ENCODE results near the gene KCP.

The KCP gene

DNA sequence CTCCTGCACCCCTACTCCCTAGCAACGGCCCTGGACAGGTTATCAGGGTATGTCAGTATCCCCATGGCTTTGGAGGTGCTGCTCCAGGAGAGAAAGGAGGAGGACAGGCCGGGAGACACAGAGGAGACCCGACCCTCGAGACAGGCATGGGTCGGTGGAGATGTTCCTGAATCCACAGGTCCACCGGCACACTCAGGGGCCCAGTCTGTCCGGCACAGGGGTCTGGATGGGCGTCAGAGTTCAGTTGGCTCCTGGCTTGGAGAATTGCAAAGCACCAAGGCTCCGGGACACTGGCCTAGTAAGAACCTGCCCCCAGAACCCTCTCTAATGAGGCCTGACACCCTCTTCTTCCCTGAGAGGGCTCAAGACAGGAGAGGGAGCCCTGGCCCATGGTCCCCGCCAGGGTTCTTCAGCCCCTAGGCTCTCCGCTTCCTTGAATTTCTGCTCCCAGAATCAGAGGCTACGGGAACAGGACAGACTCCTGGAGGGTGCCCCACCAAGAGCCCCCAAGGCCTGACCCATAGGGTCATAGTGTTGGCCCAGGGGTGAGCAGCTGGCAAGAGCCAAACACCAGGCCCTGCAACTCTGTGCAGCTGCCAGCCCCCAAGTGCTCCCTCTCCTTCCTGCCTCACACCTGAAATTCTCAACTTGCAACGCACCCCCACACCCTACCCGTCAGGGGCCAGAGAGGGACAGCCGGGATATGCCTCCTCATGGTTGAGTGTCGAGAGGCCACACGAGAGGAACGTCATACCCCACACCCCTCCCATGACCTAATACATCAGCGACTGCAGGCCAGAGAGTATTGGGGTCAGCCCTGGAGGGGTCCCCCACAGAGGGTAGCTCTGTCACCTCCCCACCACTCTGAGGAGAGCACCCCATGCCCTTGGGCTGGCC lies 21.7 kb upstream of the KCP start:
- H3K27me3 Mint-ChIP-seq = peaks cover 5% of the 10 kb centered on the region
- H3K4me1 Mint-ChIP-seq = peaks cover 16% of the 10 kb centered on the region
- no peaks in the 10 kb centered on the region for H3K36me3 Mint-ChIP-seq
- no peaks in the 10 kb centered on the region for H3K9me3 Mint-ChIP-seq
- H3K4me3 Mint-ChIP-seq = no peak overlapping the region
- no peak overlapping the region for H3K27ac Mint-ChIP-seq

DNA sequence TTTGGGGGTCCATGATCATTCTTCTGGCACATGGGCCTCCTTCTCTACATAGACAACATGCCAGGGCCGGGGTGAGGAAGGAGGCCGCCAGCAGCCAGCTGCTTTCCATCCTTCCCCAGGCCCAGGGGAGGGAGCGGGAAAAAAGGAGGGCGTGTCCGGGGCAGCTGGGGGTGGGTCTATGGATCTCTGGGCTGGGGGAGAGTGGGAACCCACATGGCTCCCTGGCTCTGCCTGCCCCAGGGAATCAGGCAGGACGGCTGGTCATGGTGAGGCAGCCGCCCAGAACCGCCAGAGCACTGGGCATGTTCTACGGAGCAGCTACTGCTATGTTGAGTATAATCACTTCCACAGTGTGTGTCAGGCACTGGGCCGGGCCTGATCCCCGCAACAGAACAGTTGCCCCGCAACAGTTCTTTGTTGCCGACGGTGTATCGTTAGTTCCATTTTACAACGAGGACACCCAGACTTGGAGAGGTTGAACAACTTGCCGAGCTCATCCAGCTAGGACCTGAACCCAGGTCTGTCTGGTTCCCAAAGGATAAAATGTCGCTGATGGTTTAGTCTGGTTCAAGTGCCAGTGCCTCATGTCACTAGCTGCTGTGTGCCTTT lies 20.8 kb upstream of the KCP start:
- peaks cover 10% of the 10 kb centered on the region for H3K4me1 Mint-ChIP-seq
- no peaks in the 10 kb centered on the region for H3K36me3 Mint-ChIP-seq
- no peak overlapping the region for H3K27ac Mint-ChIP-seq
- H3K4me3 Mint-ChIP-seq = no peak overlapping the region
- no peaks in the 10 kb centered on the region for H3K27me3 Mint-ChIP-seq
- no peaks in the 10 kb centered on the region for H3K9me3 Mint-ChIP-seq

DNA sequence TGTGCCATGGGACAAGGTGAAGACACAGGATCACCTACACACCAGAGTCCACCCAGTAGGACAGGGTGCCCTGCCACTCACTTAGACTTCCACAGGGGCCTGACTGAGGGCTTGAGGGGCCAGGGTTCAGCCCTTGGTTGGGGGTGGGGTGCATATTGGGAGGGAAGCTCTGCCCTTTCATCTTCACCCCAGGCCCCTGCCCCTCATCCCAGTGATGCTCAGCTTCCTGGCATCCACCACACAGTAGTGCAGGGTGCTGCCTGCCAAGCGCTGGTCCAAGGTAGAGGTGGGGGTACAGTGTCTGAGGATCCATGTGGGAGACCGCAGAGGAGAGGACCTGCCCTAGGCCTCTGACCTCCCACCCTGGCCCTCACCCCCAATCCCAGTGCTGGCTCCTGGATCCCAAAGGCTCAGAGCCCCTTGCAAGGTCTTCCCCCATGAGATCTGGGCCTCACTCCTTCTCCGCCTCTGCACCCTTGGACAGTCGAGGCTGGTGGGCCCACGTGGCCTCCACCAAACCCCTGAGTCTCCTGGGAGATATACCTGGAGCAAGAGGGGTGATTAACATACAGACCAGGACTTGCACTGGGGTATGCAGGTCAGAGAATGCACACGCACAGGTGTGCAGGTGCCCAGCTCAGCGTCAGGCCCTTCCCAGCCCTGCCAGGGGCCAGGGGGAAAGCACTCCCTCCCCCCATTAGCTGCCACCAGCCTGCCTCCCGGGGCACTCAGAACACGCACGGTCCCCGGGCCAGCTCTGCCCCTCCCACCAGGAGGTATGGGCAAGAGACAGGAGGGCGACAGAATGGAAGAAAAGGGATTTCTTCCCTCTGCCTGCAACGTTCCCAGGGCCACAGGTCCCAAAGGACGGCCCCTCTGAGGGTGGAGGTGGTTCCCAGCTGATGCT lies 18.6 kb upstream of the KCP start:
- Mint-ChIP-seq H3K4me1 (peaks cover 10% of the 10 kb centered on the region), H3K27me3 (no peaks in the 10 kb centered on the region), H3K27ac (no peak overlapping the region), H3K4me3 (no peak overlapping the region), H3K36me3 (no peaks in the 10 kb centered on the region), H3K9me3 (no peaks in the 10 kb centered on the region)

DNA sequence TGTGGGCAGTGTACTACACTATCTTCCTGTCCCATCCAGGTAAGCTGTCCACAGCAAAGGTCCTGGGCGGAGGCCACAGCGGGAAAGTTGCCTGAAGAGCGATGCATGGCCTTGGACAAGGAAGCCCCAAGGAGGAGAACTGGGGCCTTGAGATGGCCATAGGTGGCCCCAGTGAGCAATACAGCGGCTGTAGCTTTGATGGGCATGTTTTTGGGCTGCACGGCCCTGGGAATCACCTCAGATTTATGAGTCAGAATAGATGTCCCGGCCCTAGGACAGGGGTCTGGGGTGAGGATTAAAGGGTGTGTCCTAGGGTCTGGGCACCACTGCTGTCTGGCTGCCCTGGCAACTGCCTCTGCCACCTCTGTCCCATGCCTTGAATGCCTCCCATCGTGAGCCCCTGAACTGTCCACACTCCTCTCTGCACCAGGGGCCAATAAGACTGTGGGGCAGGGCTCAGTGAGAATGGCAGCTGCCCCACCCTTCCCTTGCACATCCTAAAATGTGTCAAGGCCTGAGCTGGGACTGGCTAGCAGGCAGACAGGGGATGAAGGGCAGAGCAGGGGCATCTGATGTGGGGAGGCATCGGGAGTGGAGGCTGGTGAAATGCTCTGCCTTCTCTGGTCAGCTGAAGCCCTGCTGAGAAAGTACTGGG lies 17.8 kb upstream of the KCP start:
- Mint-ChIP-seq H3K27ac (no peak overlapping the region), H3K36me3 (no peaks in the 10 kb centered on the region), H3K27me3 (no peaks in the 10 kb centered on the region), H3K4me3 (no peak overlapping the region), H3K4me1 (peaks cover 6% of the 10 kb centered on the region), H3K9me3 (no peaks in the 10 kb centered on the region)

DNA sequence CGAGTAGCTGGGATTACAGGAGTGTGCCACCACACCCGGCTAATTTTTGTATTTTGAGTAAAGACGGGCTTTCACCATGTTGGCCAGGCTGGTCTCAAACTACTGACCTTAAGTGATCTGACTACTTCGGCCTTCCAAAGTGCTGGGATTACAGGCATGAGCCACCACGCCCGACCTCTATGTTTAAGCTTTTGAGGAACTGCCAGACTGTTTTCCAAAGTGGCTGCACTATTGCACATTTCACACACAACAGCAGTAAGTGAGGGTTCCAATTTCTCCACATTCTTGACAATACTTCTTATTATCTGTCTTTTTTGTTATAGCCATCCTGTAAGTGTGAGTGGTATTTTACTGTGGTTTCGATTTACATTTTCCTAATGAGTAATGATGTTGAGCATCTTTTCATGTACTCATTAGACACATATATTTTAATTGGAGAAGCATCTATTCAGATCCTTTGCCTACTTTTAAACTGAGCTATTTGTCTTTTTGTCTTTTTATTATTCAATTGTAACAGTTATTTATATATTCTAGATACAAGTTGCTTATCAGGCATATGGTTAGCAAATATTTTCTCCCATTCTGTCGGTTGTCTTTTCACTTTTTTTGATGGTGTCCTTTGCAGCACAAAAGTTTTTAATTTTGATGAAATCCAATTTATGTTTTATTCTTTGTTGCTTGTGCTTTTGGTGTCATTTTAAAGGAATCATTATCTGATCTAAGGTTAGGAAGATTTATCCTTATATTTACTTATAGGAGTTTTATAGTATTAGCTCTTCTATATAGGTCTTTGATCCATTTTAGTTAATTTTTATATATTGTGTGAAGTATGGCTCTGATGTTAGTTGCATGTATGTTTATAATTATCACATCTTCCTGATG lies 14.4 kb upstream of the KCP start:
- H3K27ac Mint-ChIP-seq = no peak overlapping the region
- H3K4me1 Mint-ChIP-seq = no peaks in the 10 kb centered on the region
- H3K27me3 Mint-ChIP-seq = peaks cover 2% of the 10 kb centered on the region
- no peaks in the 10 kb centered on the region for H3K9me3 Mint-ChIP-seq
- H3K4me3 Mint-ChIP-seq = no peak overlapping the region
- H3K36me3 Mint-ChIP-seq = no peaks in the 10 kb centered on the region

DNA sequence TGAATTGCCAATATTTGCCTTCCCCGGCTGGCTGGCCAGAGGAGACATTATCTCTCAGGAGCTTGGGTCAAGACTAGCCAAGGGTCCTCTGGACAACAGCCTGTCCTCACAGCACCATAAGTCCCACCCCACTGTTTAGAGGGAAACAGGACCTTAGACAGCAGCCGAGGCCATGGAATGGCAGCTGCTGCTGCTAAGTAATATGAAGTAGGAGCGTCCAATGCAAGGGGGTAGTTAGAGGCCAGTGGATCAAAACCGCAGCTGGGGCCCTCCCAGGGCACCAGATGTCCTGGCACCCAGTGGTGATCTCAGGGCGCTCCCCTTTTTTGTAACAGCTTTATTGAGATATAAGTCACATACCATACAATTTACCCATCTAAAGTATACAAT lies 12.9 kb upstream of the KCP start:
- H3K27me3 Mint-ChIP-seq = peaks cover 7% of the 10 kb centered on the region
- H3K36me3 Mint-ChIP-seq = no peaks in the 10 kb centered on the region
- no peak overlapping the region for H3K4me3 Mint-ChIP-seq
- H3K9me3 Mint-ChIP-seq = no peaks in the 10 kb centered on the region
- no peaks in the 10 kb centered on the region for H3K4me1 Mint-ChIP-seq
- H3K27ac Mint-ChIP-seq = no peak overlapping the region

DNA sequence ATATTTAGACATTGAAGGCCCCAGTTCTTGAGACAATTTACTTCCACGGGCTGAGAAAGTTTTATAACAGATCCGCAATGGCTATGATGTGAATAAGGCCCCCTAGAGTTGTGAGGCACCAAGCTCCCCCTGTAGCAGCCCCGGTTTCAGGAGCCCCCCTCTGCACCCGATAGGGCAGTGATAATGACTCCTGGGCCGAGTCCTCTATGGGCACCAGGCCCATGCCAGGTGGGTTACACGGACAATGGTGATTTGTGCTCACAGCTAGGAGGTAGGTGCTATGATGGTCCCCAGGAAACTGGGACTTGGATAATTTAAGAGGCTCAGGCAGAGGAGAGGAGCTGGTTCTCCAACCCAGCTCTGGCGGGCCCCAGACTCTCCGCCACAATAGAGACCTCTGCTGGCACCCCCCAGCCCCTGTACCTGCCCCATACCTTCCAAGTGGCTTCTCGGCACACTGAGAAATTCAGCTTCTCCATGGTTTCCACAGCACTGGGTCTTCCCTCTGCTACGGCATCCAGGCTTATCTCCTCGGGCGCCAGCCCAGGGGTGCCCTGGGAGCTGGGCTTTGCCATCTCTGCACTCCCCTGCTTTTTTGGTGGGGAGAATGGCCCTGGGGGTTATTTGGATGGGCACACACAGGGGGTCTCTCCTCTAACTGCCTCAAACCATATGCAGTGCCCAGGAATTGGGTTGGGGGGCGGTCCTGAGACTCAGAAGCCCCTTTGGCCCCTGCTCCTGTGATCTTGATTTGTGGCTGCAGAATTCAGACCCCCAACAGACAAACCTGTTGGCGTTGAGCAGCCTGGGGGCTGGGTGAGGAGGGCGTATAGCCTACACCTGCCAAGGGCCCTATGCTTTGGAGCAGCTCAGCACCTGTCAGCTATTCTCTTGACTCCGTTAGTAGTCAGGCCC lies 12.2 kb upstream of the KCP start:
- Mint-ChIP-seq H3K27ac (no peak overlapping the region), H3K4me1 (no peaks in the 10 kb centered on the region), H3K27me3 (peaks cover 9% of the 10 kb centered on the region), H3K36me3 (no peaks in the 10 kb centered on the region), H3K4me3 (no peak overlapping the region), H3K9me3 (no peaks in the 10 kb centered on the region)

DNA sequence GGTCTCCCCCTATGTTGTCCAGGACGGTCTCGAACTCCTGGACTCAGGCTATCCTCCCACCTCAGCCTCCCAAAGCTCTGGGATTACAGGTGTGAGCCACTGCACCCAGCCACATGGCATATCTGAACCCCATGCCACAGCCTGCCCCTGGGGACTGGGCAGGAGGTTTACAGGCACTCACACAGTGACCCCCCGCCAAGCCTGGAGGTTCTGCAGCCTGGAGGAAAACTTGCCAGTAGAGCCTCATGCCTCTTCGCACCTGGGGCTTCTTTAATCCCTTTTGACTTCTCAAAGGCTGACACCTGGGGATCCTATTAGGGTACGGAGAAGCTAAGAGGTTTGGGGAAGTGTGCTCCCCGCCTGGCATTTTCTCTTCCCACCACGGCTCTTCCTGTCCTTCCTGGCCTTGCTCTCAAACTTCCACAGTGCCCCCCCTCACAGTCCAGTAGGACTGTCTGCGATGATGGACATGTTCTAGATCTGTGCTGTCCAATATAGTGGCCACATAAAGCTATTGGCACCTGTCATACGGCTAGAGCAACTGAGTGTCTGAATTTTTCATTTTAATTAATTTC lies 11.4 kb upstream of the KCP start:
- H3K4me1 Mint-ChIP-seq = no peaks in the 10 kb centered on the region
- H3K27me3 Mint-ChIP-seq = peaks cover 11% of the 10 kb centered on the region
- H3K9me3 Mint-ChIP-seq = no peaks in the 10 kb centered on the region
- no peaks in the 10 kb centered on the region for H3K36me3 Mint-ChIP-seq
- no peak overlapping the region for H3K27ac Mint-ChIP-seq
- H3K4me3 Mint-ChIP-seq = no peak overlapping the region

DNA sequence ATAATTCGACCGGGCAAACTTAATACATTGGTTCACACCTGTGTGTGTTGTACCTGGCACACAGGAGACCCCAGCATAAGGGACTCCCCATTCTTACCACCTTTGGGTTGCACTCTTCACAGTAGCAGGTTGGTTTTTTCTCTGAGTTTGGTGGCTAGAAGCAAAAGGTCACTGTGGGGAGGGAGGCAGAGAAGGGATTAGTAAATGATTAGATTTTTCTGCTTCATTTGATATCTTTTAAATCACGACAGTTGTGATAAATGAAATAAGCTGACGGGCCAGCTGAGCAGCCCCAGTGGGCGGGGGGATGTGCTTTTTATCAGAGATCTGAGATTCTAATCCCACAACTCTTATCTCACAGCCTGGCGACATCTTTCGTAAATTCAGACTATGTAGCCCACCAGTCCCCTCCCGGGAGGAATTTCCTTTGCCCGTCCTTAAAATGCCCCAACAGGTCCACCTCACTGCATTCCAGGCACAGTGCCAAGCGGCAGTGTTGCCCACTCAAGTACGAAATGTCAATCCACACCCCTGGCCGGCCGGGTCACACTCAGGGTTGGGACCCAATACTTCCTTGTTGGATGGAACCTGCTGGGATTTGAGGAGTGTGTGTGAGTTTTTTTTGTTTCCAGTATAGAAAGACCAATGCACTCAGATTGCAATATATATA lies 10.5 kb upstream of the KCP start:
- H3K4me3 Mint-ChIP-seq = no peak overlapping the region
- peaks cover 16% of the 10 kb centered on the region for H3K27me3 Mint-ChIP-seq
- no peaks in the 10 kb centered on the region for H3K9me3 Mint-ChIP-seq
- no peaks in the 10 kb centered on the region for H3K36me3 Mint-ChIP-seq
- H3K4me1 Mint-ChIP-seq = no peaks in the 10 kb centered on the region
- peak overlapping the region; percentile 51 for H3K27ac Mint-ChIP-seq

DNA sequence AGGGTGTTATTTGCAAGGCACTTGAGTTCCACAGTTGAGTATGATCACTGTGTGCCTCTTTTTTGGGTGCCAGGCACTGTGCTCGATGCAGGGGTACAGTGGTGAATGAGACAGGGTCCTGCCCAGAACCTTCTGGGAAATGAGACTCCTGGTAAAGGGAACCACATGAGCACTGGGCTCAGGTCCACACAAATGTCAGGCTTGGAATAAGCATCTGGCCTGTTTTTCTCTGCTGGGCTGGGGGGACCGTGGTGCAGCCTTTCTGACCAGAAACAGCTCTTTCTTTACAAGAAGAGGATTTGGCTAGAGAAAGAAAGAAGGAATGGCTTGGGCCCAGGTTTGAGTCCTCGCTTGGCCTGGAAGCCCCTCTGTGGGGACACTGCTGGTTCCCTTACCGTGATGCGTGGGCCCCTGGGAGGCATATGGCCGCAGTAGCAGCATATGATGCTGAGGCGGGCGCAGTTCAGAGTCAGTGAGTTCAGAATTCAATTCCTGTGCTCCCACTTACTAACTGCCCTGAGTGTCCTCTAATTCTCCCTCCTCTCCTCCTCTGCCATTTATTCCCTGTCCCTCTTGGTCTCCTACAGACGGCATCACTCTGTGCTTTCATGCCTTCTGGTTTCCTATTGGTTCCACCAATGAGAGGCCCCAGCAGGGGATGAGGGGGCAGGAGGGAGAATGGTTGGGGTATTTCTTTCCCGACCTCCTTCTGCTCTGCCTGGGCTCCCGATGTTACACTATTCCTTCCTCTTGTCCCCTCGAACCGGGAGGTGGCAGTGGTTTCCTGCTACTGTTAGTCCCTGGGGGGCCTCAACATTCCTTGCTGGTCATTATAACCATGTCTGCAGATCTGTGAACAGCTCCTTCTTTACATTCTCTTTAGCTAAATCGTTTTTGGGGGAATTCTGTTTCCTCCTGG lies 9.6 kb upstream of the KCP start:
- H3K4me1 Mint-ChIP-seq = peaks cover 4% of the 10 kb centered on the region
- H3K36me3 Mint-ChIP-seq = no peaks in the 10 kb centered on the region
- H3K27ac Mint-ChIP-seq = no peak overlapping the region
- no peak overlapping the region for H3K4me3 Mint-ChIP-seq
- peaks cover 20% of the 10 kb centered on the region for H3K27me3 Mint-ChIP-seq
- no peaks in the 10 kb centered on the region for H3K9me3 Mint-ChIP-seq

DNA sequence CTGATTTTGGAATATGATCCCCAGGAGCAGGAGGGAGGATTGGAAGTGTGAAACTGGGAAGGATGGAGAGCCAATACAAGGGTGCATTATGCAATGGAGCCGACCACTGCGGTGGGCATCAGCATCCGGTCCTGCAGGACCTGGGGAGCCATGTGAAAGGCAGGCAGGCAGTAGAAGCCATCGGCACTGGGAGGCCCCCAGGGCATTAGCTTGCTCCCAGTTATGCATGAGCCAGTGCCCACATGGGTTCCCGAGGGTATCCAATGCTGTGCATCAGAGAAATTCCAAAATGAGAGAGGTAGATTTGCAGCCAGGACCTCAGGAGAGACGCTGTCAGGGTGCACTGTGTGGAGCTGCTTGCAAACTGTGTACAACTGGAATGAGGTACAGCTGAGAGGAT lies 8.7 kb upstream of the KCP start:
- peaks cover 23% of the 10 kb centered on the region for H3K27me3 Mint-ChIP-seq
- H3K4me1 Mint-ChIP-seq = peaks cover 8% of the 10 kb centered on the region

DNA sequence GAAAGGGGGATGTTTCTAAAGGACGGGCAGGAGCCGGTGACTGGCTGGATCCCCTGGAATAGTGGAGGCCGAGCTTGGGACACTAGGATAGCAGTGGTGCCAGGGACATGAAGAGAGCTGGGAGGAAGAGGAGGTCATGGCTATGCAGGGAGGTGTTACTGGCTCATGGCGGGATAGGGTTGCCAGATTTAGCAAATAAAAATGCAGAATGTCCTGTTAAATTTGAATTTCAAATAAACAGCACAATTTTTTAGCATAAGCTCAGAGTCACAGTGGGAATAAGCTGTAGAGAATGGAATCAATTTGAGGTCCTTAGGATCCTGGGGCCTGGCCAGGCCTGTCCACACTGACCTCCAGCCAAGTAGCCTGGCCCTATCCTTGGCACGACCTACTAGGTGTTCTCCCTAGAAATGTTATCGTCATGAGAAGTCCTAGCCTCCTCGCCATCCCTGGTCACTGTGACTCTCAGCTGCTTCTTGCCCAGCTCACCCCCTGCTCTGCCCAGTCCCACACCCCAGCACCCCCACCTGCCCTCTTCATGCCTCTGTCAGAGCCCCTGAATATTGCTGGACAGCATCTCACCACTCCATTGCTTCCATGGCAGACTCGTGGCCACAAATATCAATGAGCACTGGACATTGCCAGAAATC lies 7.6 kb upstream of the KCP start:
- Mint-ChIP-seq H3K27ac (no peak overlapping the region), H3K9me3 (no peaks in the 10 kb centered on the region), H3K27me3 (peaks cover 27% of the 10 kb centered on the region), H3K36me3 (no peaks in the 10 kb centered on the region), H3K4me1 (peaks cover 10% of the 10 kb centered on the region), H3K4me3 (no peak overlapping the region)

More for the DNA sequence above, 8.7 kb upstream of the KCP start:
- Mint-ChIP-seq H3K27ac (no peak overlapping the region), H3K36me3 (no peaks in the 10 kb centered on the region), H3K9me3 (no peaks in the 10 kb centered on the region), H3K4me3 (no peak overlapping the region)
